GM13976 (cell line): ENCODE measurements around the gene ZP2.

Experiments used
- DNase-seq: peaks from one replicate; pipeline ENCODE4 v3.0.0; 2012; ENCODE audit warnings: low spot score
- in situ Hi-C: fragments of 300-500 bp; cut with MboI; formaldehyde crosslinking; loops from one replicate; pipeline ENCODE4 v1.12.0; 2022; ENCODE audit warnings: low sequenced_read_pairs, mixed read lengths, inconsistent platforms; ENCODE audit not compliant: unreplicated experiment
- TF ChIP-seq, protein P1 (sequence below): IDR thresholded peaks from 2 replicates; pipeline ENCODE4 v1.5.1; 2012; ENCODE audit warnings: borderline replicate concordance, mild to moderate bottlenecking; ENCODE audit not compliant: insufficient read depth; ENCODE audit errors: extremely low read depth, missing control alignments, control extremely low read depth

ZP2 gene

DNA sequence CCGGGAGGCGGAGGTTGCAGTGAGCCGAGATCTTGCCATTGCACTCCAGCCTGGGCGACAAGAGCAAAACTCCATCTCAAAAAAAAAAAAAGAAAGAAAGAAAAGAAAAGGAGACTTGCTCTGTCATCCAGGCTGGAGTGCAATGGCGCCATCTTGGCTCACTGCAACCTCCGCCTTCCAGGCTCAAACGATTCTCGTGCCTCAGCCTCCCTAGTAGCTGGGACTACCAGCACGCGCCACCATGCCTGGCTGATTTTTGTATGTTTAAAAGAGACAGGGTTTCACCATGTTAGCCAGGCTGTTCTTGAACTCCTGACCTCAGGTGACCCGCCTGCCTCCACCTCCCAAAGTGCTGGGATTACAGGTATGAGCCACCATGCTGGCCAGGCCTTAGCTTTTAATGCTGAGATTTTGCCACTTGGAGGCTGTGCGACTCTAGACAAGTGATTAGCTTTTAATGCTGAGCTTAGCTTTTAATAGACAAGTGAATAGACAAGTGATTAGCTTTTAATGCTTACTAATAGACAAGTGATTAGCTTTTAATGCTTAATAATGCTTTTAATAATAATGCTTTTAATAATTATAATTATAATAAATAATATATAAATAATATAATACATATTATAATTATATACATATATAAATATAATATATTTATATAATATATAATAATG, 43.3 kb downstream of the ZP2 start:
- in situ Hi-C loops, result no loop called here
- TF ChIP-seq, protein P1, sequence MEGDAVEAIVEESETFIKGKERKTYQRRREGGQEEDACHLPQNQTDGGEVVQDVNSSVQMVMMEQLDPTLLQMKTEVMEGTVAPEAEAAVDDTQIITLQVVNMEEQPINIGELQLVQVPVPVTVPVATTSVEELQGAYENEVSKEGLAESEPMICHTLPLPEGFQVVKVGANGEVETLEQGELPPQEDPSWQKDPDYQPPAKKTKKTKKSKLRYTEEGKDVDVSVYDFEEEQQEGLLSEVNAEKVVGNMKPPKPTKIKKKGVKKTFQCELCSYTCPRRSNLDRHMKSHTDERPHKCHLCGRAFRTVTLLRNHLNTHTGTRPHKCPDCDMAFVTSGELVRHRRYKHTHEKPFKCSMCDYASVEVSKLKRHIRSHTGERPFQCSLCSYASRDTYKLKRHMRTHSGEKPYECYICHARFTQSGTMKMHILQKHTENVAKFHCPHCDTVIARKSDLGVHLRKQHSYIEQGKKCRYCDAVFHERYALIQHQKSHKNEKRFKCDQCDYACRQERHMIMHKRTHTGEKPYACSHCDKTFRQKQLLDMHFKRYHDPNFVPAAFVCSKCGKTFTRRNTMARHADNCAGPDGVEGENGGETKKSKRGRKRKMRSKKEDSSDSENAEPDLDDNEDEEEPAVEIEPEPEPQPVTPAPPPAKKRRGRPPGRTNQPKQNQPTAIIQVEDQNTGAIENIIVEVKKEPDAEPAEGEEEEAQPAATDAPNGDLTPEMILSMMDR, result no peak
- DNase-seq, result no peak

DNA sequence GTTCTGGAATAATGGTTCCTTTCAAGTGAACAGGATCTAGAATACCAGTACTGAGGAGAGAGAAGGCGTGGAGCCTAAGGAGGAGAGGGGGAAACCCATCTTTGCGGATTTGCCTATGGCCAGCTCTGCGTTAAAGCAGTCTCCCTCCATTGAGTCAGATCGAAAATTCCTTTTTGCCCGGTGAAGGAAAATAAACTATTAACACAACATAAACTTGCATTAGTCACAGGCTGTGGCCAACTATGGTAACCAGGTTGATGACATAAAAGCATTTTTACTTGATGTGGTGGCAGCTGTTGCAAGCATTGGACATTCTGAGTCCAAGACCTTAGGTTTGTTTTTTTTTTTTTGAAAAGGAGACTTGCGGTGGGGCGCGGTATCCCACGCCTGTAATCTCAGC, 44.0 kb downstream of the ZP2 start:
- in situ Hi-C loops, result no loop called here
- TF ChIP-seq, protein P1, result no peak
- no peak for DNase-seq

DNA sequence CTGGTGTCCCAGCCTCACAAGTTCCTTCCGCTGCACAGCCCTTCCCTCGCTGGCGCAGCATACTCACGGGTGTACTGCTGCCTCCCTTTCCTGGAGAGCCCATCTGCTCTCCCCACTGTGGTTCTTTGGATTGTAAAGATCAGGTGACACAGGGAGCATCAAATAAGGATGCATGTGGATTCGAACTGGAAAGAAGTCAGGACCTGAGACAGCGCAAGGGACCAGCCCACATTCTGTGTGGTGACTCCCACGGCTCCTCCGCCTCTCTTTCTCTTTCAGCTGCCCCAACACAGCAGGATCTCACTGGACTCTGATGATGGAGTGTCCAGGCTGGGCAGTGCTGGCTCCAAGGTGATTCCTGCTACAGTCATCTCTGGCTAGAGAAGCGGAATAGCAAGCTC, 44.8 kb downstream of the ZP2 start:
- TF ChIP-seq, protein P1, result no peak
- DNase-seq, result no peak
- in situ Hi-C loops, result no loop called here

DNA sequence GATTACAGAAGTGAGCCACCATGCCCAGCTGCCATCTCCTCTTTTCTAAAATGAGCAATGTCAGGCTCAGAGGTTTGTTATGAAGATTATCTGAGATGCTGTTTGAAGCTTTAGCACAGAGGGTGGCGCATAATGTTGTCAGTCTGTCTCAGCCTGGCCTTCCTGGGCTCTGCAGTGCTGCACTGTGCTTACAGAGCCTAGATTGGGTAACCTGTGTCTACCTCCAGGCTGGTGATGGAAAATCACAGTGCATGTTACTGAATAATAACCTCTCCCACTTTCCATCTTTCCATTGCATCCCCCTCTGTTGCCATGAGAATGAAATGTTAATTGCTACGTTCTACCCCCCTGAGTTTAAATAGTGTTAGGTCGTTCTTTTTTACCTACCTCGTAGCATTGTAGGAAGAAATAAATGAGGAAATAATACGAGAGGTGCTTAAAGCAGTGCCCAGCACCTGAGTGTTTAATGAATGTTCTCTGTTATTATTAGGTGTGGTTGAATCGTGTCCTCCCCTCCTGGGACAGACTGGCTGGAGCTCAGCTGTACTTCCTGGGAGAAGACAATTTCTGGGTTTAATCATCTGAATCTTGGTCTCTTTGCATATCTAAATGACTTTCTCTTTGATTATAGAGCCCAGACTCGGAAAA, 46.7 kb downstream of the ZP2 start:
- TF ChIP-seq, protein P1, result no peak
- DNase-seq, result no peak
- in situ Hi-C loops, result no loop called here

DNA sequence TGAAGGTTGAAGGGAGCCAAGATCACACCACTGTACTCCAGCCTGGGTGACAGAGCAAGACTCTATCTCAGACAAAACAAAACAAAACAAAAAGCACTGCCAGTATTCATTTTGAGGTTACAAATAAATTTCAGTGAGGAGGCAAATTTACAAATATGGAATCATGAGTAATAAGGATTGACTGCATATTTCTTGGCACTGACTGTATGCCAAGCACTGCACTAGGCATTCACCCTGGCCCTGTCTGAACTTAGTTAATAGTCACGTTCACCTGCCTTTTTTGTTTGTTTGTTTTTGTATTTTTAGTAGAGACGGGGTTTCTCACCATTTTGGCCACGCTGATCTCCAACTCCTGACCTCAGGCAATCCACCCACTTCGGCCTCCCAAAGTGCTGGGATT, 47.8 kb downstream of the ZP2 start:
- DNase-seq, result no peak
- in situ Hi-C loops, result no loop called here
- TF ChIP-seq, protein P1, result no peak

DNA sequence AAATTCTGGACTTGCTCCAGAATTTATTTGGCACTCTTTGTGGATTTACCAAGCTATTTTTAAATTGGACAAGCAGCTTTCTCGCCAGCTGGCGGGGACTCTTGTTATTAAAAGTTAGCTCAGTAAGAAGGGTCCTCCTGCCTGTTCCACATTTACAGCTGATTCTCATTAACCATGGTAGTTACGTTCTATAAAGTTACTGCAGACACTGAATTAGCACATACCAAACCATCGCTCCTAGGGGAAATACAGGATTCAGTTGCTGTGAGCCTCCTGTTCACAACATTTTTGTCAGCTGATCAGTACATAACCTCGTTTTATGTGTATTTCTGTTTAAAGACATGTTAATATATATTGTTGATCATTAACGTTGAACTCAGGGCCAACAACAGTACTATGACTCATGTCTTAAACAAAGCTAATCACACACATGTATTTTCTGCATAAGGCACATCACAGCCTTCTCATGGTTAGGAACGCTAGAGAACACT, 48.7 kb downstream of the ZP2 start:
- in situ Hi-C loops, result no loop called here
- TF ChIP-seq, protein P1, result no peak
- no peak for DNase-seq
